K562 (cell line): ENCODE measurements around the gene TPI1. TPM values are rescaled to one million over a fixed set of nuclear protein-coding genes. Genes with fewer than 3 reads are reported as not detected.

Experiments used
- ATAC-seq: fragments of 200-7000 bp; cut with Tn5 transposase; 3 replicates; pipeline ENCODE4 v1.9.1; 2020; ENCODE audit warnings: moderate library complexity
- BruUV-seq: library from RNA; stranded (reverse); fragments of 400-500 nt; replicated peaks from 2 replicates; lab custom pipeline; 2021; lab: Mats Ljungman, UMichigan
- CTCF ChIA-PET: fragments of 300-600 bp; formaldehyde crosslinking; extraction: SDS; loops from one replicate; lab custom pipeline; 2021; ENCODE audit warnings: low intra/inter-chr PET ratio; lab: Yijun Ruan, JAX
- POLR2A ChIA-PET: fragments of 300-600, 350-650 bp; sonication (Branson Sonifier 250); formaldehyde crosslinking; extraction: SDS; loops from one replicate; lab custom pipeline; 2021; ENCODE audit warnings: antibody characterized with exemption, inconsistent platforms; lab: Yijun Ruan, JAX
- DNase-seq, 4 experiments: peaks; one replicate each; pipeline versions ENCODE4 v3.0.0 to v3.0.0-alpha.2; 2011 to 2018; ENCODE audit warnings: low spot score in 3 of 4, mixed read lengths in 3 of 4; ENCODE audit errors: extremely low read depth in 1 of 4
- FAIRE-seq: peaks from 2 replicates; lab custom pipeline; 2011; peaks lifted over from hg19 to GRCh38; lab: Jason Lieb, UNC
- H2AFZ ChIP-seq: 2 replicates; pipeline ENCODE4 v1.6.0; 2011; ENCODE audit warnings: low read depth, low read length, control low read depth, inconsistent platforms
- H3K27ac ChIP-seq: fragments of 200-600 bp; 3 replicates; pipeline ENCODE4 v1.8.0; 2011; ENCODE audit warnings: low read depth, mild to moderate bottlenecking, control low read depth, inconsistent platforms, low read length, moderate library complexity, mixed read lengths; ENCODE audit errors: extremely low read depth
- H3K27me3 ChIP-seq, 2 experiments: fragments of 300-600 bp in 1 of 2; 2 replicates in 1 of 2; 3 replicates in 1 of 2; pipeline versions ENCODE4 v1.6.0 to v1.8.0; 2011; ENCODE audit warnings: inconsistent platforms in 2 of 2, low read length in 2 of 2, mild to moderate bottlenecking in 1 of 2, mixed read lengths in 1 of 2, moderate library complexity in 1 of 2; ENCODE audit not compliant: control insufficient read depth in 2 of 2, insufficient read depth in 2 of 2
- H3K36me3 ChIP-seq: fragments of 300-600 bp; 3 replicates; pipeline ENCODE4 v1.8.0; 2011; ENCODE audit warnings: mild to moderate bottlenecking, low read length, inconsistent platforms; ENCODE audit not compliant: control insufficient read depth, insufficient read depth
- H3K4me1 ChIP-seq, 2 experiments: fragments of 200-600 bp in 1 of 2; replicated peaks in 1 of 2; 2 replicates in 1 of 2; 3 replicates in 1 of 2; pipeline versions ENCODE4 v1.5.1 to v1.8.0; 2011; ENCODE audit warnings: inconsistent platforms in 2 of 2, low read length in 2 of 2, mild to moderate bottlenecking in 1 of 2, mixed read lengths in 1 of 2, moderate library complexity in 1 of 2; ENCODE audit not compliant: control insufficient read depth in 2 of 2, insufficient read depth in 2 of 2
- H3K4me2 ChIP-seq: 2 replicates; pipeline ENCODE4 v1.6.1; 2011; ENCODE audit warnings: low read length, control low read depth, inconsistent platforms, mixed read lengths; ENCODE audit not compliant: insufficient read depth
- H3K4me3 ChIP-seq: fragments of 200-600 bp; sonication (generic), shearing (Covaris generic); 2 replicates; pipeline ENCODE4 v1.5.1; 2016; ENCODE audit warnings: control low read depth, inconsistent platforms
- H3K79me2 ChIP-seq: fragments of 200-600 bp; 3 replicates; pipeline ENCODE4 v1.8.0; 2011; ENCODE audit warnings: low read length, inconsistent platforms; ENCODE audit not compliant: control insufficient read depth, insufficient read depth
- H3K9ac ChIP-seq, 2 experiments: 2 replicates each; pipeline versions ENCODE4 v1.6.0 to v1.6.1; 2011; ENCODE audit warnings: low read depth in 2 of 2, low read length in 2 of 2, control low read depth in 1 of 2, inconsistent platforms in 1 of 2, mild to moderate bottlenecking in 1 of 2, mixed read lengths in 1 of 2; ENCODE audit not compliant: insufficient read depth in 1 of 2
- H3K9me1 ChIP-seq: one replicate; pipeline ENCODE4 v1.6.0; 2011; ENCODE audit warnings: inconsistent platforms, mild to moderate bottlenecking, low read length, moderate library complexity; ENCODE audit not compliant: control insufficient read depth, insufficient read depth
- H3K9me3 ChIP-seq: replicated peaks from 2 replicates; pipeline ENCODE4 v1.5.1; 2011; ENCODE audit warnings: low read depth, low read length, inconsistent platforms; ENCODE audit not compliant: control insufficient read depth, insufficient read depth
- H4K20me1 ChIP-seq: replicated peaks from 2 replicates; pipeline ENCODE4 v1.6.1; 2011; ENCODE audit warnings: low read length, inconsistent platforms, mixed read lengths; ENCODE audit not compliant: control insufficient read depth, insufficient read depth
- DDX20 ChIP-seq: fragments of 450-650 bp; IDR thresholded peaks from 2 replicates; pipeline ENCODE4 v1.6.1; 2016; ENCODE audit warnings: missing genetic modification characterization, low read depth, mild to moderate bottlenecking, missing compliant biosample characterization, moderate library complexity
- GATA2 ChIP-seq: sonication (generic); formaldehyde crosslinking; IDR thresholded peaks from 2 replicates; pipeline ENCODE4 v1.4.0; 2020; ENCODE audit warnings: mild to moderate bottlenecking, missing genetic modification reagents
- MED1 ChIP-seq: sonication (generic); formaldehyde crosslinking; IDR thresholded peaks from 2 replicates; pipeline ENCODE4 v1.8.1; 2023; ENCODE audit warnings: missing genetic modification reagents, borderline replicate concordance
- NFE2L1 ChIP-seq: fragments of 450-650 bp; IDR thresholded peaks from 2 replicates; pipeline ENCODE4 v1.6.1; 2016; ENCODE audit warnings: missing genetic modification characterization, low read depth, mild to moderate bottlenecking, missing compliant biosample characterization, moderate library complexity, borderline replicate concordance
- PHB ChIP-seq: fragments of 250-450 bp; sonication (Bioruptor Pico); IDR thresholded peaks from 2 replicates; pipeline ENCODE4 v1.5.0; 2021
- POLR2AphosphoS2 ChIP-seq: IDR thresholded peaks from 2 replicates; pipeline ENCODE4 v1.6.1; 2012; ENCODE audit warnings: low read length, improper control_type of control experiment
- WGBS: fragments of 100-300 bp; shearing (Covaris generic); methylation state at CpG from one replicate; pipeline ENCODE4 v1.1.6; 2016; ENCODE audit warnings: low coverage, mixed read lengths; ENCODE audit not compliant: insufficient coverage; ENCODE audit errors: missing lambda C conversion rate; 5-methylcytosine and 5-hydroxymethylcytosine counted together
- in situ Hi-C: fragments of 300-500 bp; cut with MboI; formaldehyde crosslinking; loops from 4 replicates; pipeline ENCODE4 v1.15.0; 2018; ENCODE audit warnings: inconsistent platforms, mixed read lengths
- intact Hi-C: fragments of 100-400 bp; cut with micrococcal nuclease; formaldehyde crosslinking; loops from 2 replicates; pipeline ENCODE4 v1.14.2; 2022
- polyA plus RNA-seq, 8 experiments: library from polyadenylated mRNA; depleted of rRNA in 4 of 8; stranded (reverse) in 5 of 8; unstranded in 3 of 8; fragments of >200 nt; fragmentation: Nextera tagmentation in 2 of 8; fragmentation: Illumina TruSeq in 1 of 8; extraction: Ambion mirVana in 2 of 8; extraction: Trizol in 1 of 8; gene quantifications; 2 replicates each; pipeline versions ENCODE4 v1.2.1 to v1.2.3, GENCODE V29; 2011 to 2014; ENCODE audit warnings: inconsistent platforms in 1 of 8, missing spikeins in 1 of 8
- total RNA-seq, 7 experiments: library from RNA; depleted of rRNA in 6 of 7; stranded (reverse); fragments of >200 nt in 6 of 7; fragmentation: Illumina TruSeq in 2 of 7; extraction: Trizol in 2 of 7; gene quantifications; 2 replicates each; pipeline versions ENCODE4 v1.2.1 to v1.2.3, GENCODE V29; 2011 to 2021; ENCODE audit warnings: low replicate concordance in 1 of 7
- TF ChIP-seq, protein P1 (sequence below): fragments of 250-450 bp; sonication (Bioruptor Pico); IDR thresholded peaks from 2 replicates; pipeline ENCODE4 v1.5.0; 2022; ENCODE audit warnings: mild to moderate bottlenecking

TPI1 gene
- total and polyA plus RNA-seq, 9 of the 15 experiments (the other 6 are each of a cell fraction or from before 2014, with no cell fraction given) = 662 to 4,971 (median 892) TPM

DNA sequence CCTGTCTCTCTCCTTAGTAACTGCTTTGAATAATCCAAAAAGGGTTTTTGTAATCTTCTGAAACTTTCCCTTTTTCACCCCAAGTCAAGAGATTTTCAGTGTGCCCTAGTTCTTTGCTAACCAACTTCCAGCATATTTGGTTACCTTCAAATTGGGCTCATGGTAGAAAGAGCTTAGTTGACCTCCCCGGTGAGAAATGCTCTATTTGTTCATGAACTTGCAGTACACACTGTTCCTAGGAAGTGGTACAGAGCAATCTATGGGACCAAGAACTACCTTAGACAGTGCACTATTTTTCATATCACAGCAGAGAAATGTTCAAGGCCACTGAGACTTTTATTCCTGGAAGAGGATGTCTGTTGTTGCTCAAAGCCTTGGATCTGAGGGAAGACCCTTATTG is 13.7 kb upstream of the TPI1 start:
- H3K9me1 ChIP-seq = peaks cover 3% of the 10 kb centered on the region
- TF ChIP-seq POLR2AphosphoS2 (no peak), NFE2L1 (no peak), MED1 (no peak), DDX20 (no peak), PHB (CRISPR knock-in tag) (no peak), GATA2 (no peak)
- TF ChIP-seq, protein P1, sequence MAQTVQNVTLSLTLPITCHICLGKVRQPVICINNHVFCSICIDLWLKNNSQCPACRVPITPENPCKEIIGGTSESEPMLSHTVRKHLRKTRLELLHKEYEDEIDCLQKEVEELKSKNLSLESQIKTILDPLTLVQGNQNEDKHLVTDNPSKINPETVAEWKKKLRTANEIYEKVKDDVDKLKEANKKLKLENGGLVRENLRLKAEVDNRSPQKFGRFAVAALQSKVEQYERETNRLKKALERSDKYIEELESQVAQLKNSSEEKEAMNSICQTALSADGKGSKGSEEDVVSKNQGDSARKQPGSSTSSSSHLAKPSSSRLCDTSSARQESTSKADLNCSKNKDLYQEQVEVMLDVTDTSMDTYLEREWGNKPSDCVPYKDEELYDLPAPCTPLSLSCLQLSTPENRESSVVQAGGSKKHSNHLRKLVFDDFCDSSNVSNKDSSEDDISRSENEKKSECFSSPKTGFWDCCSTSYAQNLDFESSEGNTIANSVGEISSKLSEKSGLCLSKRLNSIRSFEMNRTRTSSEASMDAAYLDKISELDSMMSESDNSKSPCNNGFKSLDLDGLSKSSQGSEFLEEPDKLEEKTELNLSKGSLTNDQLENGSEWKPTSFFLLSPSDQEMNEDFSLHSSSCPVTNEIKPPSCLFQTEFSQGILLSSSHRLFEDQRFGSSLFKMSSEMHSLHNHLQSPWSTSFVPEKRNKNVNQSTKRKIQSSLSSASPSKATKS (CRISPR knock-in tag) = no peak
- TF ChIP-seq, all 486 proteins: peak for 0
- no TSS peak for BruUV-seq
- FAIRE-seq = no peak
- intact Hi-C loops = no loop called here
- WGBS = 31% methylated on average over 1 of the region's 1 CpG
- no peak for ATAC-seq
- 0 out of 3 replicates have a peak overlapping the region, but pooled peaks have one; percentile 69 for H3K27ac ChIP-seq
- peak overlapping the region; percentile 32; the same call in 1 of the 2 replicates for H3K4me2 ChIP-seq
- in situ Hi-C loops = no loop called here
- no peaks in the 10 kb centered on the region for H3K9me3 ChIP-seq
- peaks cover 52% of the 10 kb centered on the region for H3K79me2 ChIP-seq
- H3K9ac ChIP-seq = peak overlapping the region; percentile 49 to 62; a peak in 3 of 4 replicates
- H3K4me3 ChIP-seq = no peak overlapping the region; the same call in 1 of the 2 replicates
- peaks cover 67% of the 10 kb centered on the region for H3K36me3 ChIP-seq
- peaks cover 12 to 18% of the 10 kb centered on the region in 2 experiments; a peak in 4 of 5 replicates for H3K4me1 ChIP-seq
- POLR2A ChIA-PET = interaction anchor here (3.4 to 7.4 kb wide), 2 partner anchors 13 to 14 kb away, joined by 39 to 174 read pairs; partner anchors contain the start of genes GNB3, SPSB2 and TPI1
- H2AFZ ChIP-seq = no peak overlapping the region
- CTCF ChIA-PET = no interaction called here
- no peak for DNase-seq
- H3K27me3 ChIP-seq = no peaks in the 10 kb centered on the region
- H4K20me1 ChIP-seq = no peaks in the 10 kb centered on the region; the same call in 1 of the 2 replicates
